HepG2 (cell line): ENCODE results near the gene FAM131A. TPM values are rescaled to one million over a fixed set of nuclear protein-coding genes. Genes with fewer than 3 reads are reported as not detected.

ENCODE experiments used
- ATRX ChIP-seq: sonication (generic); formaldehyde crosslinking; IDR thresholded peaks from 2 replicates; pipeline ENCODE4 v1.4.0; 2020; ENCODE audit warnings: missing genetic modification reagents, borderline replicate concordance
- CEBPG ChIP-seq: IDR thresholded peaks from 2 replicates; pipeline ENCODE4 v1.6.1; 2016
- ERF ChIP-seq: IDR thresholded peaks from 2 replicates; pipeline ENCODE4 v1.6.1; 2018; ENCODE audit warnings: missing biosample characterization, missing genetic modification reagents
- IKZF4 ChIP-seq: sonication (generic); formaldehyde crosslinking; IDR thresholded peaks from 2 replicates; pipeline ENCODE4 v1.5.1; 2020; ENCODE audit warnings: borderline replicate concordance, mild to moderate bottlenecking, low read depth, missing genetic modification reagents; ENCODE audit errors: not compliant biosample characterization
- KDM2A ChIP-seq: sonication (generic); formaldehyde crosslinking; IDR thresholded peaks from 2 replicates; pipeline ENCODE4 v1.4.0; 2020; ENCODE audit warnings: low read depth, missing genetic modification reagents, borderline replicate concordance
- MAFK ChIP-seq, 2 experiments: IDR thresholded peaks in 1 of 2; conservative IDR thresholded peaks in 1 of 2; 2 replicates each; pipeline ENCODE4 v1.6.1; 2011; ENCODE audit warnings: improper control_type of control experiment in 2 of 2, low read length in 2 of 2
- MAX ChIP-seq: IDR thresholded peaks from 2 replicates; pipeline ENCODE4 v1.6.1; 2012; ENCODE audit warnings: inconsistent platforms
- MEIS2 ChIP-seq: sonication (generic); formaldehyde crosslinking; IDR thresholded peaks from 2 replicates; pipeline ENCODE4 v1.9.0; 2021; ENCODE audit warnings: mild to moderate bottlenecking, missing genetic modification reagents
- NR2F2 ChIP-seq: IDR thresholded peaks from 2 replicates; pipeline ENCODE4 v1.6.1; 2012; ENCODE audit warnings: low read depth, inconsistent platforms, borderline replicate concordance
- PITX1 ChIP-seq: sonication (generic); formaldehyde crosslinking; IDR thresholded peaks from 2 replicates; pipeline ENCODE4 v1.5.1; 2020; ENCODE audit warnings: mild to moderate bottlenecking, missing genetic modification reagents
- POLR2A ChIP-seq, 2 experiments: IDR thresholded peaks; 2 replicates each; pipeline ENCODE4 v1.6.1; 2011; ENCODE audit warnings: low read depth in 2 of 2, low read length in 2 of 2, mild to moderate bottlenecking in 1 of 2, moderate library complexity in 1 of 2; ENCODE audit not compliant: insufficient read depth in 1 of 2
- RBAK ChIP-seq: sonication (generic); formaldehyde crosslinking; IDR thresholded peaks from 2 replicates; pipeline ENCODE4 v1.5.1; 2020; ENCODE audit warnings: mild to moderate bottlenecking, missing genetic modification reagents
- RFX3 ChIP-seq: IDR thresholded peaks from 2 replicates; pipeline ENCODE4 v1.6.1; 2016; ENCODE audit warnings: missing biosample characterization, missing genetic modification reagents
- SIN3A ChIP-seq: IDR thresholded peaks from 2 replicates; pipeline ENCODE4 v1.6.1; 2011; ENCODE audit warnings: low read depth, mild to moderate bottlenecking, control low read depth, low read length, borderline replicate concordance
- SP5 ChIP-seq: IDR thresholded peaks from 2 replicates; pipeline ENCODE4 v1.6.1; 2016; ENCODE audit warnings: low read depth, borderline replicate concordance
- STAT5B ChIP-seq: sonication (generic); formaldehyde crosslinking; IDR thresholded peaks from 2 replicates; pipeline ENCODE4 v1.4.0; 2020; ENCODE audit warnings: missing genetic modification reagents
- ZFP36L2 ChIP-seq: sonication (generic); formaldehyde crosslinking; IDR thresholded peaks from 2 replicates; pipeline ENCODE4 v1.4.0; 2020; ENCODE audit warnings: missing genetic modification reagents
- ZFYVE20 ChIP-seq: sonication (generic); formaldehyde crosslinking; IDR thresholded peaks from 2 replicates; pipeline ENCODE4 v1.8.0; 2023; ENCODE audit warnings: low read depth, mild to moderate bottlenecking, moderate library complexity, missing genetic modification reagents, borderline replicate concordance
- ZNF282 ChIP-seq: fragments of 450-650 bp; IDR thresholded peaks from 2 replicates; pipeline ENCODE4 v1.6.1; 2018; ENCODE audit not compliant: partially characterized antibody
- ZNF335 ChIP-seq: sonication (generic); formaldehyde crosslinking; IDR thresholded peaks from 2 replicates; pipeline ENCODE4 v1.4.0; 2020; ENCODE audit warnings: missing genetic modification reagents
- ZNF441 ChIP-seq: sonication (generic); formaldehyde crosslinking; IDR thresholded peaks from 2 replicates; pipeline ENCODE4 v1.7.0; 2021; ENCODE audit warnings: missing genetic modification reagents, borderline replicate concordance
- ZNF513 ChIP-seq: sonication (generic); formaldehyde crosslinking; conservative IDR thresholded peaks from 2 replicates; pipeline ENCODE4 v1.5.0; 2020; ENCODE audit warnings: missing genetic modification reagents
- ZNF660 ChIP-seq: sonication (generic); formaldehyde crosslinking; IDR thresholded peaks from 2 replicates; pipeline ENCODE4 v1.5.1; 2020; ENCODE audit warnings: mild to moderate bottlenecking, low read depth, missing genetic modification reagents, borderline replicate concordance
- ZNF792 ChIP-seq: IDR thresholded peaks from 2 replicates; pipeline ENCODE4 v1.6.1; 2016
- ZNF839 ChIP-seq: sonication (generic); formaldehyde crosslinking; IDR thresholded peaks from 2 replicates; pipeline ENCODE4 v1.4.0; 2020; ENCODE audit warnings: missing genetic modification reagents, mild to moderate bottlenecking, borderline replicate concordance
- ZSCAN29 ChIP-seq: sonication (generic); formaldehyde crosslinking; conservative IDR thresholded peaks from 2 replicates; pipeline ENCODE4 v1.4.0; 2020; ENCODE audit warnings: mild to moderate bottlenecking, missing genetic modification reagents
- polyA plus RNA-seq, 8 experiments: library from polyadenylated mRNA; depleted of rRNA in 3 of 8; stranded (reverse) in 7 of 8; unstranded in 1 of 8; fragments of >200 nt; fragmentation: Illumina TruSeq in 4 of 8; extraction: Trizol in 4 of 8; gene quantifications; 2 replicates each; pipeline versions ENCODE4 v1.2.1 to v1.2.3, GENCODE V29; 2011 to 2016; ENCODE audit warnings: low read depth in 4 of 8, missing spikeins in 1 of 8, mixed read lengths in 1 of 8; ENCODE audit not compliant: insufficient read depth in 1 of 8
- total RNA-seq, 5 experiments: library from RNA; depleted of rRNA; stranded (reverse); fragments of >200 nt; fragmentation: Illumina TruSeq; extraction: Trizol; gene quantifications; 2 replicates each; pipeline ENCODE4 v1.2.3, GENCODE V29; 2016; ENCODE audit warnings: low read depth in 1 of 5
- TF ChIP-seq, protein P1 (sequence below): sonication (generic); formaldehyde crosslinking; conservative IDR thresholded peaks from 2 replicates; pipeline ENCODE4 v1.8.0; 2022; ENCODE audit warnings: missing genetic modification reagents
- TF ChIP-seq, protein P2 (sequence below): sonication (generic); formaldehyde crosslinking; IDR thresholded peaks from 2 replicates; pipeline ENCODE4 v1.4.0; 2020; ENCODE audit warnings: mild to moderate bottlenecking, missing genetic modification reagents

FAM131A gene
- total and polyA plus RNA-seq, 2 of the 13 experiments (the other 11 are each of a cell fraction or from before 2014, with no cell fraction given): 9.2 to 9.3 TPM

DNA sequence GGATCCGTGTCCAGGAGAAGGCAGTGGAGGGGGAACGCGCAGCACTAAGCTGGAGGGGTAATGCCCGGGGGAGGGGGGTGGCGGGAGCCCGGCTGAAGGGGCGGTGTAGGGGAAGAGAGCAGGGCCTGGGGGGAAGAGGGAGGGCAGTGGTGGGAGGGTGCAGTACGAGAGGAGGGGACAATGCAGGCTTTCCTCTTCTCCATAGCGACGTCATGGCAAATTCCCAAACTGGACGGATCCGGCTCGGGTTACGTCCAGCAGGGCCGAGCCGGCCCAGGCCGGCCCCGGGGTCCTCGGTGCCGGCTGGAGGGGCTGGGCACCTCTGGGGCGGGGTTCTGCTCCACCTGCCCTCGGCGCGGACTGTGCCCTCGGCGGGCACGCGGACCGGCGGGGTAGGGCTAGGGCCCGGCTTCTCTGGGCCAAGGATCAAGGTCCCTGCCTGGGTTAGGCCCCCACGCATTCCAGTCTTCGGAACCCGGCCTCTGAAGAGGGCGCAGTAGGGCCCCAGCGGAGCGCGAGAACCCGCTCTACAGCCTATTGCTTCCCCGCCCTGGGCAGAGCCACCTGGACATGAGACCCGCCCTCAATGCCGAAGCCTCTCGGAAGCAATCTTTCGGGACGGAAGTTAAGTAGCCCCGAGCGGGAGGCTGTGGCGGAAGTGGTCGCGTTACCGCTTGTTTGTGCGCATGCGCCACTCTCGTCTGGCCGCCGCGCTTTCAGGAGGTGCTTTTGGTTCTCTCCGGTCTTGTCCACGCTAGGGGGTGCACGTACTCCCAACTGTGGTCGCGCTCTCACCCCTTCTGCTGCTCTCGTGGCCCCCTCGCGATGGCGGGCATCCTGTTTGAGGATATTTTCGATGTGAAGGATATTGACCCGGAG, 25.5 kb downstream of the FAM131A start (continued):
- TF ChIP-seq CEBPG (CRISPR knock-in tag): peak; percentile 27; the same call in 1 of the 2 replicates
- peak; percentile 86 for TF ChIP-seq SP5
- peak; percentile 42; the same call in 1 of the 2 replicates for TF ChIP-seq MEIS2 (CRISPR knock-in tag)
- 0 out of 2 replicates have a peak, but pooled peaks have one; percentile 62 for TF ChIP-seq ZNF660 (CRISPR knock-in tag)
- TF ChIP-seq ZNF441 (CRISPR knock-in tag): 0 out of 2 replicates have a peak, but pooled peaks have one; percentile 6
- TF ChIP-seq KDM2A (CRISPR knock-in tag): peak; percentile 99
- no peak for TF ChIP-seq IKZF4 (CRISPR knock-in tag)
- peak; percentile 33; the same call in 1 of the 2 replicates for TF ChIP-seq NR2F2
- TF ChIP-seq, protein P1, sequence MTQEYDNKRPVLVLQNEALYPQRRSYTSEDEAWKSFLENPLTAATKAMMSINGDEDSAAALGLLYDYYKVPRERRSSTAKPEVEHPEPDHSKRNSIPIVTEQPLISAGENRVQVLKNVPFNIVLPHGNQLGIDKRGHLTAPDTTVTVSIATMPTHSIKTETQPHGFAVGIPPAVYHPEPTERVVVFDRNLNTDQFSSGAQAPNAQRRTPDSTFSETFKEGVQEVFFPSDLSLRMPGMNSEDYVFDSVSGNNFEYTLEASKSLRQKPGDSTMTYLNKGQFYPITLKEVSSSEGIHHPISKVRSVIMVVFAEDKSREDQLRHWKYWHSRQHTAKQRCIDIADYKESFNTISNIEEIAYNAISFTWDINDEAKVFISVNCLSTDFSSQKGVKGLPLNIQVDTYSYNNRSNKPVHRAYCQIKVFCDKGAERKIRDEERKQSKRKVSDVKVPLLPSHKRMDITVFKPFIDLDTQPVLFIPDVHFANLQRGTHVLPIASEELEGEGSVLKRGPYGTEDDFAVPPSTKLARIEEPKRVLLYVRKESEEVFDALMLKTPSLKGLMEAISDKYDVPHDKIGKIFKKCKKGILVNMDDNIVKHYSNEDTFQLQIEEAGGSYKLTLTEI: no peak
- no peak; the same call in 1 of the 2 replicates for TF ChIP-seq ZFP36L2 (CRISPR knock-in tag)
- TF ChIP-seq ATRX (CRISPR knock-in tag): no peak
- peak; percentile 63; the same call in 1 of the 2 replicates for TF ChIP-seq PITX1 (CRISPR knock-in tag)
- 0 out of 2 replicates have a peak, but pooled peaks have one; percentile 50 for TF ChIP-seq SIN3A
- peak in 1 of 2 experiments; percentile 70; a peak in 2 of 4 replicates for TF ChIP-seq POLR2A (IDR thresholded peaks at IDR 0.05; ENCODE audit: insufficient read depth in 1 of 2, low read depth in 2 of 2, low read length in 2 of 2)
- TF ChIP-seq ZFYVE20 (CRISPR knock-in tag): no peak
- TF ChIP-seq ZNF335 (CRISPR knock-in tag): peak; percentile 72
- no peak for TF ChIP-seq RFX3
- TF ChIP-seq ZNF513: no peak
- TF ChIP-seq, protein P2, sequence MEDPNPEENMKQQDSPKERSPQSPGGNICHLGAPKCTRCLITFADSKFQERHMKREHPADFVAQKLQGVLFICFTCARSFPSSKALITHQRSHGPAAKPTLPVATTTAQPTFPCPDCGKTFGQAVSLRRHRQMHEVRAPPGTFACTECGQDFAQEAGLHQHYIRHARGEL: no peak; the same call in 1 of the 2 replicates
- no peak for TF ChIP-seq MAFK (conservative IDR thresholded peaks at IDR 0.05 in 1 of 2, IDR thresholded peaks at IDR 0.05 in 1 of 2; ENCODE audit: low read length in 2 of 2)
- TF ChIP-seq STAT5B: no peak
- no peak; the same call in 1 of the 2 replicates for TF ChIP-seq ERF (CRISPR knock-in tag)
- TF ChIP-seq ZNF839: no peak
- no peak for TF ChIP-seq RBAK (CRISPR knock-in tag)
- peak; percentile 85 for TF ChIP-seq MAX
- TF ChIP-seq ZSCAN29 (CRISPR knock-in tag): 0 out of 2 replicates have a peak, but pooled peaks have one; percentile 75
- peak; percentile 77; the same call in 1 of the 2 replicates for TF ChIP-seq ZNF792 (CRISPR knock-in tag)
- no peak for TF ChIP-seq ZNF282
